Retinal pigment epithelial cell (primary cell): ENCODE data around the gene SPIRE2.
A peak's percentile ranks its signal among the peaks of the same experiment; 100 is the strongest.
"Not testable (repeated sequence)": the region's sequence is repeated elsewhere in the genome, so short reads cannot be mapped to it uniquely, and the experiment has no call there.

Source experiments
- DNase-seq: peaks from one replicate; pipeline ENCODE4 v3.0.0-alpha.2; 2010; ENCODE audit warnings: low read depth
- H3K4me3 ChIP-seq: 2 replicates; pipeline ENCODE4 v1.5.1; 2011; ENCODE audit warnings: mild to moderate bottlenecking, low read length, control low read depth, moderate library complexity
- TF ChIP-seq, protein P1 (sequence below): conservative IDR thresholded peaks from 2 replicates; pipeline ENCODE4 v1.5.1; 2011; ENCODE audit warnings: low read depth, low read length, control low read depth, inconsistent platforms

SPIRE2 gene

GRCh38 chr16:89867918-89868317 is 39.6 kb downstream of the SPIRE2 start:
- no peak for DNase-seq
- TF ChIP-seq, protein P1, sequence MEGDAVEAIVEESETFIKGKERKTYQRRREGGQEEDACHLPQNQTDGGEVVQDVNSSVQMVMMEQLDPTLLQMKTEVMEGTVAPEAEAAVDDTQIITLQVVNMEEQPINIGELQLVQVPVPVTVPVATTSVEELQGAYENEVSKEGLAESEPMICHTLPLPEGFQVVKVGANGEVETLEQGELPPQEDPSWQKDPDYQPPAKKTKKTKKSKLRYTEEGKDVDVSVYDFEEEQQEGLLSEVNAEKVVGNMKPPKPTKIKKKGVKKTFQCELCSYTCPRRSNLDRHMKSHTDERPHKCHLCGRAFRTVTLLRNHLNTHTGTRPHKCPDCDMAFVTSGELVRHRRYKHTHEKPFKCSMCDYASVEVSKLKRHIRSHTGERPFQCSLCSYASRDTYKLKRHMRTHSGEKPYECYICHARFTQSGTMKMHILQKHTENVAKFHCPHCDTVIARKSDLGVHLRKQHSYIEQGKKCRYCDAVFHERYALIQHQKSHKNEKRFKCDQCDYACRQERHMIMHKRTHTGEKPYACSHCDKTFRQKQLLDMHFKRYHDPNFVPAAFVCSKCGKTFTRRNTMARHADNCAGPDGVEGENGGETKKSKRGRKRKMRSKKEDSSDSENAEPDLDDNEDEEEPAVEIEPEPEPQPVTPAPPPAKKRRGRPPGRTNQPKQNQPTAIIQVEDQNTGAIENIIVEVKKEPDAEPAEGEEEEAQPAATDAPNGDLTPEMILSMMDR, result no peak
- no peak overlapping the region for H3K4me3 ChIP-seq

DNA sequence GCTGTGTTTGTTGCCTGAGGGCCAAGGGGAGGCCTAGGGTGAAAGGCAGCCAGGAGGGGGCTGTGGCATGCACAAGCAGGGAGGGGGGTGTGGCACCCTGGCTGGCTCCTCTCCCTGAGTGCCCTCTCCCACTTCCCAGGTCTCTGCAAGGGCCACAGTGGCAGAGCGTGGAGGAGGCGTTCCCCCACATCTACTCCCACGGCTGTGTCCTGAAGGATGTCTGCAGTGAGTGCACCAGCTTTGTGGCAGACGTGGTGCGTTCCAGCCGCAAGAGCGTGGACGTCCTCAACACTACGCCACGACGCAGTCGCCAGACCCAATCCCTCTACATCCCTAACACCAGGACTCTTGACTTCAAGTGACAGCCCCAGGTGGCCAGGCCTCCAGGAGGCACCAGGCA is 41.6 kb downstream of the SPIRE2 start:
- TF ChIP-seq, protein P1, result no peak
- no peak for DNase-seq
- no peak overlapping the region for H3K4me3 ChIP-seq

DNA sequence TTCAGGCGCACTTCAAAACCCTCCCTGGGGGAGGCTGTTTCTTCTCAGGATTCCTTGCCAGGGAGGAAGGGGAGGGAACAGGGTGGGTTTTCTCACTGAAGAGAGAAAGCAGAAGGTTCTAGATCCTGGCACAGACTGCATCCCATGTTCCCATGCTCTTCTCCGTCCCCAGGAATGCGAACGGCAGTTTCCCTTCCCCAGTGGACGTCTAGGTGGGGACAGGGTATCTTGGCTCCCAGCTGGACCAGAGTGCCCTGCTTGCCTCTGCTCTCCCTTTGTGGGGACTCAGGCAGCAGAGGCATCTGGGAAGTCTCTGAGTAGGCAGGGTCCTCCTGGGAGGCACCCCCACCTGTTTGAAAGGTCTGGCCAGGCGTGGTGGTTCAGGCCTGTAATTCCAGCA is 42.2 kb downstream of the SPIRE2 start:
- DNase-seq, result no peak
- TF ChIP-seq, protein P1, result no peak
- no peak overlapping the region for H3K4me3 ChIP-seq

GRCh38 chr16:89871895-89872294 is 43.6 kb downstream of the SPIRE2 start:
- TF ChIP-seq, protein P1, result no peak

GRCh38 chr16:89873109-89873971 is 45.1 kb downstream of the SPIRE2 start, which contains the start of gene TCF25:
Gene TCF25, plus strand, starts transcription at chr16:89873592. Its CDS starts 76 bp downstream, at chr16:89873668.
- peak within 1 kb of the TSS; percentile 80 for H3K4me3 ChIP-seq
- DNase-seq, result peak; percentile 30
- TF ChIP-seq, protein P1, result no peak

More at GRCh38 chr16:89871895-89872294, 43.6 kb downstream of the SPIRE2 start:
- no peak for DNase-seq
- H3K4me3 ChIP-seq, result no peak overlapping the region

DNA sequence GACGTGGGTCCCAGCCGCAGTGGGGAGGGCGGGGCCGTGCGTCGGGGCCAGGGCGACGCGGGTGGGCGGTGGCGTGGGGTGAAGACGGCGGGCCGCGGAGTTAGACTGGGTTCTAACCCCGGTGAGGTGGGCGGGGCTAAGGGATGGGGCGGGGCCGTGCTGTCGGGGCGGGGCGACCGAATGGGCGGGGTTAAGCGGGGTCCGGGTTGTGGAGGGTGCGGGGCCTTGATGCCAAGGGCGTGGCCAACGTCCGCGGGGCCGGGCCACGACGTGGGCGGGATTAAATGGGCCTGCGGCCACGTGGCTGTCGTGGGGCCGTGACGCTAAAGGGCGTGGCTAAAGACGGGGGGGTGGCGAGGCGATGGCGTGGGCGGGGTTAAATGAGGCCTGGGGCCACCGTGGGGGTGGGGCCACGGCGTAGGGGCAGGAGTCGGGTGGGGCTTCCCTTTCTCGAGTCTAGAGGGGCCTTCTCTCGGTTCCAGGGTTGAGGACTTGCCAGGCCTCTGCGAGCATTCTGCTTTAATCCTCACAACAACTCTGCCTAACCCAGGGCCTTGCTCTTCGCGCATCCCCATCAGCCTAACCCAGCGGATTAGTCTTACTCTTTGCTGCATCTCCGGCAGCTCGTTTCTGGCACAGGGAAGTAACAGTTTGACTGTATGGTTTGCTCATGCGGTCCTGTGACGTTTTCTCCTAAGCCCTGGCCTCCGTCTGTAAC is 45.9 kb downstream of the SPIRE2 start:
- TF ChIP-seq, protein P1, result no peak
- DNase-seq, result peak; percentile 67
- H3K4me3 ChIP-seq, result peak overlapping the region; percentile 80

DNA sequence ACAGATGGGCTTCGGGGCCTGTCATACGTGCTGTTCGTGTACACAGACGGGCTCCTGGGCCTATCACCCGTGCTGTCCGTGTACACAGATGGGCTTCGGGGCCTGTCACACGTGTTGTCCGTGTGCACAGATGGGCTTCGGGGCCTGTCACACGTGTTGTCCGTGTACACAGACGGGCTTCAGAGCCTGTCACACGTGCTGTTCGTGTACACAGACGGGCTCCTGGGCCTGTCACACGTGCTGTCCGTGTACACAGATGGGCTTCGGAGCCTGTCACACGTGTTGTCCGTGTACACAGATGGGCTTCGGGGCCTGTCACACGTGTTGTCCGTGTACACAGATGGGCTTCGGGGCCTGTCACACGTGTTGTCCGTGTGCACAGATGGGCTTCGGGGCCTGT is 50.8 kb downstream of the SPIRE2 start:
- H3K4me3 ChIP-seq, DNase-seq: not testable (repeated sequence)
